ENCODE measurements around the gene EEA1.

Gene EEA1

DNA sequence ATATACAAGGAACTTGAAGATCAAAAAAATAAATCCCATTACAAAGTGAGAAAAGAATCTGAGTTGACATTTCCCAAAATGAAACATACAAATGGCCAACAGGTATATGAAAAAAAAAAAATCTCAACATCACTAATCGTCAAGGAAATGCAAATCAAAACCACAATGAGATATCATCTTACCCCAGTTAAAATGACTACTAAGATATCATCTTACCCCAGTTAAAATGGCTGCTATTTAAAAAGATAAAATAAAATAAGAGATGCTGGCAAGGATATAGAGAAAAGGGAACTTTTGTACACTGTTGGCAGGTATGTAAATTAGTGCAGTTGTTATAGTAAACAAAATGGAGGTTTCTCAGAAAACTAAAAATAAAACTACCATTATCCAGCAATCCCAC is 181.9 kb downstream of the EEA1 start:
- no peak for DNase-seq (ENCODE audit: low read depth)

DNA sequence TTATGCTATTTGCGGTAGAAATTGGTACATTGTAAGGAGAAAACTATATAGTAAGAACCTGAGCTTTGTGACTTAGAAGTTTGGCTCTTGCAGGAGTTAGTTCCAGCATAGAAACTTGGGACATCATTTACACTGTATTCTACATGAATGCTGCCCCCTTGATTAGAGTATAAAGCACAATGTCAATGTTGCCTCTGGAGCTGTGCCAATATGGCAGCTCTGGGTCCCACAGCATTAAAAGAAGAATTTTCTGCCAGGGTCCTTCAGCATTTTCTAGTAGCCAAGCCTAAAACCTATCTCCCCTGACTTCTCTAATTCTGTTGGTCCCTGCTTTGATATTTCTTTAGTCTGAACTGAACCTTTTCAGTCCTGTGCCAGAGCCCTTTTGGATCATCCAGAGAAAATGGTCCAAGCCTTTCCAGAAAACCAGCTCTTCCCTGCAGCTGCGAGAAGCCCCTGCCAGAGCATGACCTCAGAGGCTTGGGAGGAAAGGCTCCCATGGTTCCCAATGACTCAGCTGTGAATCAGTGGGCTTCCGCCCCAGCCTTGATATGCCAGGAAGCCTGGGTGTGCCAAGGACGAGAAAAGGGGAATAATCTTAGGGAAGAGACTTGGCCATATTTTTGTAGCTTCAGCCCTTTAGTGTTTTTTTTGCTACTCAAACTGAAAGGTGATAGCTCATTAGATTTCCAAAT is 183.1 kb downstream of the EEA1 start:
- no peak for DNase-seq (ENCODE audit: low read depth)

- no peak for DNase-seq (ENCODE audit: low read depth)
Observed at GRCh38 chr12:92743026-92743425, 186.1 kb downstream of the EEA1 start.

DNA sequence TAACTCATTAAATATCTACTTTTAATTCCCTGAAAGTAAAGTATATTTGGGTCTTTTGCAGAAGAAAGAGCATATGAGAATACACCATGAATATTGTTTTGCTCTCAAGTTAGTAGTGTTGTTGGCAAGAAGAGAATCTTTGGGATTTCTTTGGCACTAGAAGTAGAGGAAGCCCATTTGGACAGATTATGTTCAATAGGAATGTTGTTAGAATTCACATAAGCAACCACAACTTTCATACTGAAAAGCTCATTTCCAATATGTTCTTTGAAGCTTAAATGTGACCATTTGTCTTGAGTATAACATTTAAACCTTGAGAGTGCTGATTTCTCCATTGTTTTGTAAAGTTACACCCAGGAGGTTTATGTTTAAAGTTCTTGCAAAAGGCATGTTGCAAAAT is 188.7 kb downstream of the EEA1 start:
- no peak for DNase-seq (ENCODE audit: low read depth)

DNA sequence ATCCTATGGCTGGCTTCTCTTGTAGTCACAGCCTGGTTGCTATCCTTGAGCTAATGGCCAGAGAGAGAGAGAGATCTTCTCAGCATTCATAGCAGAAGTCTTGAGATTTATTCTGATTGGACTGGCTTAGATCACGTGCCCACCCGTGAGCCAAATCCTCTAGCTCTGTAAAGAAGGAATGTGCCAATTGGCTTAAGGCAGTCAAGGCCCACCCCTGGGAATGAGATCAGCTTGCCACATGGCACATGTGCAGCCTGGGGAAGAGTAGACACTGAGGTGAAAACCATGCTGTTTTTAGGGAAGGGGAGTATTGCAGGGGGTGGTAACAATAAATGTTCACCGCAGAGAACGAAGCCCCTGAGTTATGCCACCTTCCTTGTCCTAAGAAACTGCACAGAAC is 190.0 kb downstream of the EEA1 start:
- no peak for DNase-seq (ENCODE audit: low read depth)

DNA sequence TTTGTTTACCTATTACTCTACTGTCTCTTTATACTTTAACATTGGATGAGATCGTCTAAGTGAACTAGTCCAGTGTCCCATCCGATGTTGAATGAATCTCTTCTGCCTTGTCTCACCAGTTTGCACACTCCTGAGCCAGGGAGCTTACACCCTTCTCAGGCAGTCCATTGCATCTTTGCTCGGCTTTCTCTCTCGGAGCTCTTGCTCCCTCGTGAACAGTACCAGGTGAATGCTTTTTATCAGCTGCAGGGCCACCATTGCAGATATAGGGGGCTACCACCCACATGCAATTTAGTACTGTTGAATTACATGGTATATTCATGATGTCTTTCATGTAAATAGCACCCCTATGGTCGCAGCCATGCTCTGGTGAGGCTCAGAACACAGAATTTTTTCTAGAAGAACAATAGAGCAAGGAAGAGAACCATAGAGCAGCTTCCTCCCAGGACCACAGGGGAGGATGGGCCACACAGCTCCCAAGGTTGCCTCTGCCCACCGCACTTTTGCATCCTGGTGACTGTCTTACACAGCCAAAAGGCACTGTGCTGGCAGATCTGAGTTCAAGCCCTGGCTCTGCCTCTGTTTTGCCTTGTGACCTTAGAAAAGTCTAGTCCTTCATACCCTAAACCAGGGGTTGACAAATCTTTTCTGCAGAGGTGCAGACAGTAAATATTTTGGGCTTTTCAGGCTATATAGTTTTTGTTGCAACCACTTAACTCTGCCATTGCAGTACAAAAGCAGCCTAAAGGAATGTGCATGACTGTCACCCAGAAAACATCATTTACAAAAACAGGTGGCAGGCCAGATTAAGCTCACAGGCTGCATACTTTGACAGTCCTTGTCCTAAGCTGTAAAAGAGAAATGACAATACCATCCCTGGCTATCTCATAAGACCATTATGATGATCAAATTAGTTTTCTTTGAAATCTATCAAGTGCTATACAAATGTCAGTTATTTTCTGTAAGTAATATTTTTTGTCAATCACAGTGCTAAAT is 190.9 kb downstream of the EEA1 start:
- no peak for DNase-seq (ENCODE audit: low read depth)

GRCh38 chr12:92736605-92737004 is 192.5 kb downstream of the EEA1 start:
- no peak for DNase-seq (ENCODE audit: low read depth)

DNA sequence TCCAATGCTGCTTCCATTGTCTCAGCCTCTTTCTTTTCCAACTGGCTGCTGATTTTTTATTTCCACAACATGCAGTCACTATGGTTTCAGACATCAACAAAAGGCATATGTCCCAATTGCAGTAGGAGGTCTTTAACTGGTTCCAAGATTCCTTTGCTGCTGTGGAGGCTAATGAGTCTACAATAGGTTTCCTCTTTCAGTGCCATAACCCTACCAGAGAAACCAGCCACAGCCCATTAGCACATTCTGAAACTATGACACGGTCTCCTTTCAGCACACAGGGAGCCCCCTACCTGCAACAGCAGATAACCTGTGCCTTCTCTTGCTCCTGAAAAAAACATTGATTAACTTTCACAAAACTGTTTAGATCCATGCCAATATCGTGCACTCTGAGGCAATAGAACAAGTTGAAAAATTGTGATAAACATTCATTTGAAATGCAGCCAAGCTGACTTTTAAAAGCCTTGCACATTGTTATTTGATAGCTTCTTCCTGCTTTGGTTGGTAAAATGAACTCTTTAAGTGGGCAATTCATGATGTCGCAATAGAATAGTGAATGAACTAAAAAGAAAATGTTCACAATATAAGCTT is 193.9 kb downstream of the EEA1 start:
- DNase-seq (ENCODE audit: low read depth) = no peak

- no peak for DNase-seq (ENCODE audit: low read depth)
Observed at GRCh38 chr12:92733661-92734060, 195.4 kb downstream of the EEA1 start.

GRCh38 chr12:92733181-92733580 is 195.9 kb downstream of the EEA1 start:
- DNase-seq (ENCODE audit: low read depth) = no peak

DNA sequence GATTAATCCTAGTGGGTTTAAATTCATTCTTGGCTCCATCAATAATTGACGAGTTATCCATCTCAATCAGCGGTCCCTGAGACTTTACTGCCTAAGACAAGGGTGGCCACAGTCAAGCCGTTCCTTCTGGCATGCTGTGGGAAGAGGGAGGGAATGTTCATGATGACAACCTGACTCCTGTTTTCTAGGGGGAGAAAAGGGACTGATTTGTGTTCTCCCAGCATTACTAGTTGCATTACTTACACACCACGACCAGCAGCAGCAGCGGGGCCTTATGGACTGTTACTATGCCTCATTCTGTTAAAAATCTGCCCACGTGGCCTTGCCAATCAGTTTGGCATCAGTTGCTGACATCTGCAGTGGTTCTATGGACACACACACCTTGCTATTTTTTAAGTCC is 196.4 kb downstream of the EEA1 start:
- DNase-seq (ENCODE audit: low read depth) = no peak

- DNase-seq (ENCODE audit: low read depth) = no peak
Observed at GRCh38 chr12:92732216-92732615, 196.9 kb downstream of the EEA1 start.

- no peak for DNase-seq (ENCODE audit: low read depth)
Observed at GRCh38 chr12:92730758-92731157, 198.3 kb downstream of the EEA1 start.

DNA sequence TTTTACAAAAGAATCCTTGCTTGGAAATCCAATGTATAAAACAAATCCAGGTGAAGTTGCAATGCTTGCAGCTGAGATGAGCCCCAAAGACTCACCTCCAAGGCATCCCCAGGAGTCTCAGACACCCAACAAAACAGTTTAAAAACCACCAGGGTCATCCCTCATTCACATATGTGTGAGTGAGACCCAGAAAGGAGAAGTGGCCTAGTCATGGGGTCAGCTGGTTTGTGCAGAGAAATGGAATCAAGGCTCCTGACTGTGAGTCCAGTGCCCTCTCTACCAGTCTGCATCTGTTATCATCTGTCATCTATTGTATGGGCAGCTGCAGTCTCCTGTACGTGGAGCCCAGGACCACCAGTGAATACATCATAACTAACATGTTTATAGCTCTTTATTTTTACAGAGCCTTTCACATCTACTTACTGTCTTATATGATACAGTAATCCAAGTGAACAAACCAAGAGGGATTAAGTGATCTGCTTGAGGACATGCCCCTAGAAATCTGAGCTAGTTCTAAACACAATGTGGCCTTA is 199.3 kb downstream of the EEA1 start:
- DNase-seq (ENCODE audit: low read depth) = no peak

- no peak for DNase-seq (ENCODE audit: low read depth)
Observed at GRCh38 chr12:92726850-92727249, 202.2 kb downstream of the EEA1 start.

DNA sequence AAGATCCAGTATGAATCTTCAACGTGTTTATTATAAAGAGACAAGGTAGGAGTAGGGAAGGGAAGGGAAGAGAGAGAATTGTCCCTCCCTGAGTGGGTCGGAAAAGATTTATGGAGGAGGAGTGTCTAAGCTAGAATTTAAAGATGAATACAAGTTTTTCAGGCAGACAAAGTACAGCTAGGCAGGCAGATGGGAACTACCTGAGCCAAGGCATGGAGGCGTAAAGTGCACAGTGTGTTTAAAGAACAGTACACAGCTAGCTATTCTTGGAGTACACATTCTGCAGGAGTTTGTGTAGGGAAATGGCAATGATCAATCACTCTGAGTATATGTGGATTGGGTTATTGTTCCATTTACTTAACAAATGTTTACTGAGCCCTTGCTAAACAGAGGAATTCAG is 206.2 kb downstream of the EEA1 start:
- no peak for DNase-seq (ENCODE audit: low read depth)

DNA sequence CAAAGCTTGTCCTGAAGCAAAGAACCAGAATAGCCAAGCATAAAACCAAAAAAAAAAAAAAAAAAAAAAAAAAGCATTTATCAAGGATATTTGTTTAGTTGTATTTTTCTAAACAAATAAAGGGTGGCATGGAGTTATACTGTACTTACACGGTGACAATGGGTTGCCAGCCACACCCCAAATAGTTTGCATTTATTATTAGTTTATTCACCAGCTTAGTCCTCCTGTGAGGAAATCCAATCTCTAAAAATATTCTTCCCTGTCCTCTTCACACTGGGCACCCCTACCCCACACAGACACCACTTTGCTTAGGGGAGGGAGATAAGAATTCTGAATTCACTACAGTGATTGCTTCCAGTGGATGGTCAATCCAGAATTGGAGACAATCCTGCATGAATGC is 207.4 kb downstream of the EEA1 start:
- no peak for DNase-seq (ENCODE audit: low read depth)

- no peak for DNase-seq (ENCODE audit: low read depth)
Observed at GRCh38 chr12:92721130-92721529, 208.0 kb downstream of the EEA1 start.

Measured in activated T-cell treated with anti-CD3 and anti-CD28 coated beads for 48 hours (primary cell).